ENCODE results near the gene CROCC2. TPM values are rescaled to one million over a fixed set of nuclear protein-coding genes. Genes with fewer than 3 reads are reported as not detected.

Gene CROCC2
- total RNA-seq, 1 donor from 2014 or later: 0.49 TPM

DNA sequence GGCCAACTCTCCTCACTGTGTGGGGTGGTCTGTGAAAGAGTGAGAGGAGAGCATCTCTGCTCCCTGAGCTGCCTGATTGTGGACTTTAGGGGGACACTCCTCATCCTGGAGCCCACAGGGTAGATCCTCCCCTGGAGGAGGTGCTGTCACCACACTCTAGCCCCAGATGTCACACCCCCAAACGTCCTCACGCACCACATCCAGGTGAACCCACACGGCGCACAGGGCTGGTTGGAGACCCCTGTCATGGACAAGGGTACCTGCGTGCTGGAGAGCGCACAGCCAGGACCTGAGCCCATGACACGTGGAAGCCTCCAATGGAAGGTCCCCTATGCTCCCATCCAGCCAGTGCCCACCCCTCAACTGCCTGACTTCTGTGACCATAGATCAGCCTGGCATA is 27.0 kb upstream of the CROCC2 start:
- Histone ChIP-seq H3K36me3 (no peaks in the 10 kb centered on the region), H3K4me1 (no peaks in the 10 kb centered on the region), H3K27ac (no peak overlapping the region), H3K4me3 (no peak overlapping the region), H3K27me3 (no peaks in the 10 kb centered on the region), H3K9me3 (no peaks in the 10 kb centered on the region)
- intact Hi-C loops (cut with DNase I): no loop called here
- TF ChIP-seq, protein P1, sequence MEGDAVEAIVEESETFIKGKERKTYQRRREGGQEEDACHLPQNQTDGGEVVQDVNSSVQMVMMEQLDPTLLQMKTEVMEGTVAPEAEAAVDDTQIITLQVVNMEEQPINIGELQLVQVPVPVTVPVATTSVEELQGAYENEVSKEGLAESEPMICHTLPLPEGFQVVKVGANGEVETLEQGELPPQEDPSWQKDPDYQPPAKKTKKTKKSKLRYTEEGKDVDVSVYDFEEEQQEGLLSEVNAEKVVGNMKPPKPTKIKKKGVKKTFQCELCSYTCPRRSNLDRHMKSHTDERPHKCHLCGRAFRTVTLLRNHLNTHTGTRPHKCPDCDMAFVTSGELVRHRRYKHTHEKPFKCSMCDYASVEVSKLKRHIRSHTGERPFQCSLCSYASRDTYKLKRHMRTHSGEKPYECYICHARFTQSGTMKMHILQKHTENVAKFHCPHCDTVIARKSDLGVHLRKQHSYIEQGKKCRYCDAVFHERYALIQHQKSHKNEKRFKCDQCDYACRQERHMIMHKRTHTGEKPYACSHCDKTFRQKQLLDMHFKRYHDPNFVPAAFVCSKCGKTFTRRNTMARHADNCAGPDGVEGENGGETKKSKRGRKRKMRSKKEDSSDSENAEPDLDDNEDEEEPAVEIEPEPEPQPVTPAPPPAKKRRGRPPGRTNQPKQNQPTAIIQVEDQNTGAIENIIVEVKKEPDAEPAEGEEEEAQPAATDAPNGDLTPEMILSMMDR (IDR thresholded peaks at IDR 0.05): no peak
- TF ChIP-seq POLR2AphosphoS5 (IDR thresholded peaks at IDR 0.05; ENCODE audit: insufficient read depth in 1 of 2, low read depth in 1 of 2) (no peak), POLR2A (IDR thresholded peaks at IDR 0.05) (no peak)
- no peak for DNase-seq (ENCODE audit: extremely low spot score in 2 of 2)

DNA sequence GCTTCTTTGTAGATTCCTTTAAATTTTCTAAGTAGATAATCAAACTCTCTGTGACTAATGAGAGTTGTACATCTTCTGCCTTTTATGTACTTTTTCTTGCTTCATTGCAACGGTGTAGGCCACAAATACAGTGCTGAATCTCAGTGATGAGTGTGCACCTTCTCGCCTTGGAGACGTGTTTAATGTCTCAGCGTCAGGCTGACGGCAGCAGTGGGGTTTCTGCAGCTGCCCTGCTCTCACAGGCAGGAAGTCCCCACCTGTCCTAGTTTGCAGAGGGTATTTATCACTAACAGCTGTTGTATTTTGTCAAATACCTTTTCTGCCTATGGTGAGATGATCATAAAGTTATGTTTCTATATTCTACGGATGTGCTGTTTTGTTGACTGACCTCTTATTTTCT is 24.2 kb upstream of the CROCC2 start:
- H3K4me1 ChIP-seq: no peaks in the 10 kb centered on the region
- no peaks in the 10 kb centered on the region for H3K27me3 ChIP-seq
- DNase-seq (ENCODE audit: extremely low spot score in 2 of 2): no peak
- no peak overlapping the region for H3K4me3 ChIP-seq
- H3K36me3 ChIP-seq: no peaks in the 10 kb centered on the region
- TF ChIP-seq, protein P1 (IDR thresholded peaks at IDR 0.05): no peak
- TF ChIP-seq POLR2A (IDR thresholded peaks at IDR 0.05) (no peak), POLR2AphosphoS5 (IDR thresholded peaks at IDR 0.05; ENCODE audit: insufficient read depth in 1 of 2, low read depth in 1 of 2) (no peak)
- H3K27ac ChIP-seq: no peak overlapping the region
- no peaks in the 10 kb centered on the region for H3K9me3 ChIP-seq
- intact Hi-C loops (cut with DNase I): no loop called here

DNA sequence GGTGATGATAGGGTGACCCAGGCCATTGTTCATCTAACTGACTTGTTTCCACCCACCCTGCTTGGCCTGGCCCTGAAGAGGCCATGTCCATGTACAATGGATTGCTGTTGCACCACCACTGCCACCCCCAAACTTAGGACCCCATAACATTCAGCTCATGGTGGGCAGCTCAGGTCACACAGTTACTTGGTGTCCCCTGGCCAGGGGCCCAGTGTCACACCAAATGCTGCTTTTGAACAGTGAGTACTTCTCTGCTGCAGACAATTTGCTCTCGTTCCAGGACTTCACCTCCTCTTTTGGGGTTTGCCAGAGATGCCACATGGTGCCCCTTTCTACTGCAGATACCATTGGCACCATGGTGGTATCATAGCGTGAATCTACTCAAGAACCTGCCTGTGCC is 21.9 kb upstream of the CROCC2 start:
- H3K36me3 ChIP-seq: no peaks in the 10 kb centered on the region
- intact Hi-C loops (cut with DNase I): no loop called here
- no peak overlapping the region for H3K27ac ChIP-seq
- DNase-seq (ENCODE audit: extremely low spot score in 2 of 2): no peak
- no peaks in the 10 kb centered on the region for H3K27me3 ChIP-seq
- H3K4me1 ChIP-seq: no peaks in the 10 kb centered on the region
- no peak overlapping the region for H3K4me3 ChIP-seq
- H3K9me3 ChIP-seq: no peaks in the 10 kb centered on the region
- TF ChIP-seq, protein P1 (IDR thresholded peaks at IDR 0.05): no peak
- TF ChIP-seq POLR2A (IDR thresholded peaks at IDR 0.05): no peak

DNA sequence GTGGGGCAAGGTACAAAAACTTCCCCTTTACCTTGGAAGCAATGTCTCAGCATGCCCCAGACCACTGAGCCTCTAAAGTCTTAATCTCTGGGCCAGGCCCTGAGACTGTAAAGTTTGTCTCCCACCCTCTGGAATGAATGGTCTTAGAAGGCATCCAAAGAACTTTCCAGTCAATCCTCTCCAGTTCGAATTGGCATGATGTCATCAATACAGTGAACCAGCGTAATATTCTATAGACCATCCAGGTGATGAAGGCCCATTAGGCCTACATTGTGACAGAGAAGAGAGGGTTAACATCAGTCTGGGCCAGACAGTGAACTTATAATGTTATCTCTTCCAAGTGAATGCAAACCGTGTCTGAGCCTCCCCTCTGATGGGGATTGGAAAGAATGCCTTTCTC is 21.4 kb upstream of the CROCC2 start:
- TF ChIP-seq POLR2AphosphoS5 (IDR thresholded peaks at IDR 0.05; ENCODE audit: insufficient read depth in 1 of 2, low read depth in 1 of 2): no peak
- TF ChIP-seq POLR2A (IDR thresholded peaks at IDR 0.05): no peak
- TF ChIP-seq, protein P1 (IDR thresholded peaks at IDR 0.05): no peak
- no peak for DNase-seq (ENCODE audit: extremely low spot score in 2 of 2)
- no peak overlapping the region for H3K4me3 ChIP-seq
- H3K36me3 ChIP-seq: no peaks in the 10 kb centered on the region
- intact Hi-C loops (cut with DNase I): no loop called here
- H3K27ac ChIP-seq: no peak overlapping the region
- no peaks in the 10 kb centered on the region for H3K27me3 ChIP-seq
- no peaks in the 10 kb centered on the region for H3K4me1 ChIP-seq
- H3K9me3 ChIP-seq: no peaks in the 10 kb centered on the region

DNA sequence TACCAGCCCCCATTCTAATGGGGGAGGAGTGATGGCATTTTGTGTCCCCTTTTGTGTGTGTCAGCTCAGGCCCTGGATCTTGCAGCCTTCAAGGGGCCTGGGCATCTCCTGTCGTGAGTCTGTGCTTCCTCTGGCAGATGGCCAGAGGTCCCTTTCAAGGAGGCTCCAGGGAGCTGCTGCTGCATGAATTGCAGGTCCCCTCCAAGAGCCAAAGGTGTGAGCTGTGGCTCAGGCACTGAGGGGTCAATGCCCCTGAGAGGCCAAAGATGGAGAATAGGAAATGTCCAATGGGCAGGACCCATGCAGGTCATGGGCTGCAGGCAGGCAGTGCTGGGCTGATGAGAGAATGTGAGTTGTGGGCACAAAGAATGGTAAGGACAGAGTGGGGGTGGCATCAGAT is 20.6 kb upstream of the CROCC2 start:
- no peak overlapping the region for H3K4me3 ChIP-seq
- no peak for DNase-seq (ENCODE audit: extremely low spot score in 2 of 2)
- no peaks in the 10 kb centered on the region for H3K4me1 ChIP-seq
- TF ChIP-seq POLR2A (IDR thresholded peaks at IDR 0.05) (no peak), POLR2AphosphoS5 (IDR thresholded peaks at IDR 0.05; ENCODE audit: insufficient read depth in 1 of 2, low read depth in 1 of 2) (no peak)
- TF ChIP-seq, protein P1 (IDR thresholded peaks at IDR 0.05): no peak
- H3K27me3 ChIP-seq: no peaks in the 10 kb centered on the region
- no peaks in the 10 kb centered on the region for H3K36me3 ChIP-seq
- H3K9me3 ChIP-seq: no peaks in the 10 kb centered on the region
- H3K27ac ChIP-seq: no peak overlapping the region
- intact Hi-C loops (cut with DNase I): no loop called here
